GM23338 (cell line): ENCODE results near the gene TNS1. TPM values are rescaled to one million over a fixed set of nuclear protein-coding genes. Genes with fewer than 3 reads are reported as not detected.
A peak's percentile ranks its signal among the peaks of the same experiment; 100 is the strongest.

Source experiments
- ATAC-seq: fragments of 200-7000 bp; cut with Tn5 transposase; 3 replicates; pipeline ENCODE4 v1.9.1; 2020
- DNase-seq: peaks from one replicate; pipeline ENCODE4 v3.0.0-alpha.2; 2015; ENCODE audit warnings: low spot score
- H2AFZ ChIP-seq: fragments of 200-600 bp; sonication (generic); 2 replicates; pipeline ENCODE4 v1.8.0; 2016; ENCODE audit warnings: antibody characterized with exemption, mild to moderate bottlenecking, moderate library complexity
- H3F3A ChIP-seq: fragments of 200-600 bp; sonication (generic); replicated peaks from 2 replicates; pipeline ENCODE4 v1.8.0; 2017; ENCODE audit warnings: antibody characterized with exemption, mixed run types, low read depth
- H3K27ac ChIP-seq: fragments of 200-600 bp; sonication (generic); 2 replicates; pipeline ENCODE4 v1.6.1; 2016; ENCODE audit warnings: low read depth
- H3K27me3 ChIP-seq: fragments of 200-600 bp; sonication (generic); 2 replicates; pipeline ENCODE4 v1.8.0; 2016; ENCODE audit warnings: mild to moderate bottlenecking, mixed run types, moderate library complexity; ENCODE audit not compliant: insufficient read depth
- H3K36me3 ChIP-seq: fragments of 200-600 bp; sonication (generic); 2 replicates; pipeline ENCODE4 v1.8.0; 2016; ENCODE audit warnings: mild to moderate bottlenecking; ENCODE audit not compliant: insufficient read depth
- H3K4me1 ChIP-seq: fragments of 200-600 bp; sonication (generic); 2 replicates; pipeline ENCODE4 v1.8.0; 2016; ENCODE audit warnings: mild to moderate bottlenecking, moderate library complexity; ENCODE audit not compliant: insufficient read depth
- H3K4me2 ChIP-seq: fragments of 200-600 bp; sonication (generic); 2 replicates; pipeline ENCODE4 v1.7.1; 2017; ENCODE audit warnings: mixed run types
- H3K4me3 ChIP-seq: fragments of 200-600 bp; sonication (generic); 2 replicates; pipeline ENCODE4 v1.6.1; 2016; ENCODE audit warnings: mixed run types
- H3K79me2 ChIP-seq: fragments of 200-600 bp; sonication (generic); replicated peaks from 2 replicates; pipeline ENCODE4 v1.8.0; 2017; ENCODE audit warnings: mild to moderate bottlenecking; ENCODE audit not compliant: insufficient read depth
- H3K9me2 ChIP-seq: fragments of 200-600 bp; sonication (generic); 2 replicates; pipeline ENCODE4 v1.8.0; 2017; ENCODE audit not compliant: insufficient read depth
- H4K20me1 ChIP-seq: fragments of 200-600 bp; sonication (generic); replicated peaks from 2 replicates; pipeline ENCODE4 v1.8.0; 2017; ENCODE audit warnings: mild to moderate bottlenecking; ENCODE audit not compliant: insufficient read depth
- H3K27ac Mint-ChIP-seq: 2 replicates; pipeline ENCODE4 v1.8.0; 2020; ENCODE audit warnings: inconsistent platforms, mild to moderate bottlenecking, moderate library complexity, mixed read lengths
- H3K27me3 Mint-ChIP-seq: 3 replicates; pipeline ENCODE4 v1.8.0; 2022; ENCODE audit warnings: low read depth, mild to moderate bottlenecking, moderate library complexity, mixed read lengths, inconsistent platforms; ENCODE audit not compliant: insufficient read depth, poor library complexity
- H3K36me3 Mint-ChIP-seq: 3 replicates; pipeline ENCODE4 v1.8.0; 2021; ENCODE audit warnings: low read depth, mild to moderate bottlenecking, inconsistent platforms, moderate library complexity, mixed read lengths
- H3K4me1 Mint-ChIP-seq: 3 replicates; pipeline ENCODE4 v1.8.0; 2020; ENCODE audit warnings: mild to moderate bottlenecking, inconsistent platforms, mixed read lengths
- H3K4me3 Mint-ChIP-seq: 3 replicates; pipeline ENCODE4 v1.8.0; 2021; ENCODE audit warnings: moderate library complexity, mild to moderate bottlenecking, inconsistent platforms, mixed read lengths
- H3K9me3 Mint-ChIP-seq: 3 replicates; pipeline ENCODE4 v1.8.0; 2020; ENCODE audit warnings: moderate library complexity, mild to moderate bottlenecking, inconsistent platforms, mixed read lengths
- CTCF ChIP-seq, 2 experiments: fragments of 200-600 bp in 1 of 2; sonication (generic) in 1 of 2; conservative IDR thresholded peaks; 2 replicates each; pipeline versions ENCODE4 v1.5.1 to v1.6.1; 2016 to 2017; ENCODE audit warnings: antibody characterized with exemption in 2 of 2, low read depth in 2 of 2, mild to moderate bottlenecking in 2 of 2, moderate library complexity in 1 of 2
- EZH2 ChIP-seq: fragments of 200-600 bp; sonication (generic); IDR thresholded peaks from one replicate; pipeline ENCODE4 v1.8.0; 2017; ENCODE audit warnings: antibody characterized with exemption, mild to moderate bottlenecking, low read depth; ENCODE audit not compliant: unreplicated experiment
- EZH2phosphoT487 ChIP-seq: fragments of 200-600 bp; sonication (generic); IDR thresholded peaks from one replicate; pipeline ENCODE4 v1.8.1; 2018; ENCODE audit warnings: antibody characterized with exemption; ENCODE audit not compliant: unreplicated experiment
- JUNB ChIP-seq: IDR thresholded peaks from one replicate; pipeline ENCODE4 v1.6.1; 2016; ENCODE audit warnings: antibody characterized with exemption; ENCODE audit not compliant: unreplicated experiment
- NANOG ChIP-seq: IDR thresholded peaks from 2 replicates; pipeline ENCODE4 v1.6.1; 2016; ENCODE audit warnings: antibody characterized with exemption, borderline replicate concordance
- POLR2AphosphoS5 ChIP-seq: IDR thresholded peaks from 2 replicates; pipeline ENCODE4 v1.6.1; 2016; ENCODE audit warnings: antibody characterized with exemption, low read depth
- STAT1 ChIP-seq: IDR thresholded peaks from one replicate; pipeline ENCODE4 v1.6.1; 2016; ENCODE audit warnings: antibody characterized with exemption; ENCODE audit not compliant: unreplicated experiment
- ZNF114 ChIP-seq: fragments of 250-450 bp; sonication (Bioruptor Pico); IDR thresholded peaks from 2 replicates; pipeline ENCODE4 v1.5.0; 2020; ENCODE audit warnings: mild to moderate bottlenecking, moderate library complexity
- ZNF331 ChIP-seq: fragments of 250-450 bp; sonication (Bioruptor Pico); IDR thresholded peaks from 2 replicates; pipeline ENCODE4 v1.5.0; 2020; ENCODE audit warnings: low read depth, mild to moderate bottlenecking, moderate library complexity
- ZNF462 ChIP-seq: fragments of 250-450 bp; sonication (Bioruptor Pico); IDR thresholded peaks from 2 replicates; pipeline ENCODE4 v1.5.0; 2020; ENCODE audit warnings: mild to moderate bottlenecking, moderate library complexity
- polyA plus RNA-seq: library from polyadenylated mRNA; unstranded; fragments of >200 nt; fragmentation: Nextera tagmentation; extraction: Ambion mirVana; gene quantifications from 2 replicates; pipeline ENCODE4 v1.2.1, GENCODE V29; 2016
- total RNA-seq: library from RNA; depleted of rRNA; stranded (reverse); fragments of >200 nt; shearing (Covaris generic); gene quantifications from 2 replicates; pipeline ENCODE4 v1.2.3, GENCODE V29; 2014
- TF ChIP-seq, protein P1 (sequence below): IDR thresholded peaks from one replicate; pipeline ENCODE4 v1.6.1; 2018; ENCODE audit warnings: antibody characterized with exemption; ENCODE audit not compliant: unreplicated experiment
- TF ChIP-seq, protein P2 (sequence below): IDR thresholded peaks from 2 replicates; pipeline ENCODE4 v1.6.1; 2016; ENCODE audit warnings: antibody characterized with exemption

TNS1 gene
- total and polyA plus RNA-seq, 2 experiments from 2014 or later: 2.0 to 7.4 TPM

DNA sequence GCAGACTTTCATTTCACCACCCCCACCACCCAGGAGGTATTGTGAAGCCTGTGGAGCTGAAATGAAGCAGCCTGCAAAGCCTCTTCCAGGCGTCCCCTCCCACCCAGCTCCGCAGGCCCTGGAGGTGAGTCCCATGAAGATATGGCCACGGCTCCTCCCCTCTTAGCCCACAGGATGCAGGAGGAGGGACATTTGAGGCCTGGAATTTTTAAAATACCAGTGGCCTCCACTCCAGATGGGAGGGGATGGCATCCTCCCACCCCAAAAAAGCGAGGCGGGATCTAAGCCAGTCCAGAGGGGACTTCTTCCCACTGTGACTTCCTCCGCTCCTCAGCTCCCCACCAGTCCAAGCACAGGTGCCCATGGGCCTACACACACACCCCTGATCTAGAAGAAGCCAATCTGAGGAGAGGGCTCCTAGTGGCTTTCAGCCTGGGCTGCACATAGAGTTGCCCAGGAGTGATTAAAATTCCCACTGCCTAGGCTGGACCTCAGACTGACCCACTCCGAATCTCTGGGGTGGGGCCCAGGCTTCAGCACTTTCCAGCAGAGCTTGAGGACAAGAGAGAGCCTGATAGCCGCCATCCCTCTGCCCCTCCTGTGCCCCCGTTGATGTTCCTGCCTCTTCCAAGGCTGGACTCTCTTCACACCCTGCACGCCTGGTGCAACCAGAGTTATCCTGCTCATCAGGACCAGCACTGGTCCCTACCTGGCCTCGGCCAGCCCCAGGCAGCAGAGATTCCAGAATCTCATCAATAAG is 206.9 kb downstream of the TNS1 start:
- Mint-ChIP-seq H3K27ac (no peak overlapping the region), H3K4me1 (no peaks in the 10 kb centered on the region; the same call in 2 of the 3 replicates), H3K4me3 (no peak overlapping the region), H3K36me3 (no peaks in the 10 kb centered on the region), H3K27me3 (peaks cover 8% of the 10 kb centered on the region), H3K9me3 (no peaks in the 10 kb centered on the region)
- no peak overlapping the region for H3K4me2 ChIP-seq
- no peaks in the 10 kb centered on the region for H3K79me2 ChIP-seq
- no peaks in the 10 kb centered on the region for H3K9me2 ChIP-seq
- H3K27ac ChIP-seq: no peak overlapping the region
- H3F3A ChIP-seq: no peaks in the 10 kb centered on the region
- H3K4me3 ChIP-seq: no peak overlapping the region
- no peaks in the 10 kb centered on the region for H3K36me3 ChIP-seq
- H3K4me1 ChIP-seq: no peaks in the 10 kb centered on the region
- DNase-seq: no peak
- TF ChIP-seq CTCF (conservative IDR thresholded peaks at IDR 0.05; ENCODE audit: low read depth in 2 of 2) (no peak), EZH2 (no peak), JUNB (no peak), ZNF462 (CRISPR knock-in tag) (no peak), POLR2AphosphoS5 (no peak), STAT1 (no peak), ZNF331 (no peak), EZH2phosphoT487 (no peak), ZNF114 (CRISPR knock-in tag) (no peak), NANOG (no peak)
- TF ChIP-seq, protein P1, sequence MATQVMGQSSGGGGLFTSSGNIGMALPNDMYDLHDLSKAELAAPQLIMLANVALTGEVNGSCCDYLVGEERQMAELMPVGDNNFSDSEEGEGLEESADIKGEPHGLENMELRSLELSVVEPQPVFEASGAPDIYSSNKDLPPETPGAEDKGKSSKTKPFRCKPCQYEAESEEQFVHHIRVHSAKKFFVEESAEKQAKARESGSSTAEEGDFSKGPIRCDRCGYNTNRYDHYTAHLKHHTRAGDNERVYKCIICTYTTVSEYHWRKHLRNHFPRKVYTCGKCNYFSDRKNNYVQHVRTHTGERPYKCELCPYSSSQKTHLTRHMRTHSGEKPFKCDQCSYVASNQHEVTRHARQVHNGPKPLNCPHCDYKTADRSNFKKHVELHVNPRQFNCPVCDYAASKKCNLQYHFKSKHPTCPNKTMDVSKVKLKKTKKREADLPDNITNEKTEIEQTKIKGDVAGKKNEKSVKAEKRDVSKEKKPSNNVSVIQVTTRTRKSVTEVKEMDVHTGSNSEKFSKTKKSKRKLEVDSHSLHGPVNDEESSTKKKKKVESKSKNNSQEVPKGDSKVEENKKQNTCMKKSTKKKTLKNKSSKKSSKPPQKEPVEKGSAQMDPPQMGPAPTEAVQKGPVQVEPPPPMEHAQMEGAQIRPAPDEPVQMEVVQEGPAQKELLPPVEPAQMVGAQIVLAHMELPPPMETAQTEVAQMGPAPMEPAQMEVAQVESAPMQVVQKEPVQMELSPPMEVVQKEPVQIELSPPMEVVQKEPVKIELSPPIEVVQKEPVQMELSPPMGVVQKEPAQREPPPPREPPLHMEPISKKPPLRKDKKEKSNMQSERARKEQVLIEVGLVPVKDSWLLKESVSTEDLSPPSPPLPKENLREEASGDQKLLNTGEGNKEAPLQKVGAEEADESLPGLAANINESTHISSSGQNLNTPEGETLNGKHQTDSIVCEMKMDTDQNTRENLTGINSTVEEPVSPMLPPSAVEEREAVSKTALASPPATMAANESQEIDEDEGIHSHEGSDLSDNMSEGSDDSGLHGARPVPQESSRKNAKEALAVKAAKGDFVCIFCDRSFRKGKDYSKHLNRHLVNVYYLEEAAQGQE: no peak
- TF ChIP-seq, protein P2, sequence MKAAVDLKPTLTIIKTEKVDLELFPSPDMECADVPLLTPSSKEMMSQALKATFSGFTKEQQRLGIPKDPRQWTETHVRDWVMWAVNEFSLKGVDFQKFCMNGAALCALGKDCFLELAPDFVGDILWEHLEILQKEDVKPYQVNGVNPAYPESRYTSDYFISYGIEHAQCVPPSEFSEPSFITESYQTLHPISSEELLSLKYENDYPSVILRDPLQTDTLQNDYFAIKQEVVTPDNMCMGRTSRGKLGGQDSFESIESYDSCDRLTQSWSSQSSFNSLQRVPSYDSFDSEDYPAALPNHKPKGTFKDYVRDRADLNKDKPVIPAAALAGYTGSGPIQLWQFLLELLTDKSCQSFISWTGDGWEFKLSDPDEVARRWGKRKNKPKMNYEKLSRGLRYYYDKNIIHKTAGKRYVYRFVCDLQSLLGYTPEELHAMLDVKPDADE: no peak
- H4K20me1 ChIP-seq: no peaks in the 10 kb centered on the region
- peak; percentile 47; the same call in 2 of the 3 replicates for ATAC-seq
- H3K27me3 ChIP-seq: no peaks in the 10 kb centered on the region
- no peak overlapping the region for H2AFZ ChIP-seq
